Spleen (tissue), 11 donors: ENCODE measurements around the gene INTS15. TPM values are rescaled to one million over a fixed set of nuclear protein-coding genes. Genes with fewer than 3 reads are reported as not detected.

Experiments used
- DNase-seq: peaks from one replicate; pipeline ENCODE4 v3.0.0-alpha.2; 2020
- H3K27ac ChIP-seq, 8 donors: fragments of 200-600 bp; sonication (generic) in 7 of 8; 1 replicate in 4 of 8; 2 replicates in 4 of 8; pipeline versions ENCODE4 v1.5.0 to v1.8.0; 2016 to 2021; ENCODE audit warnings: inconsistent platforms in 4 of 8, mild to moderate bottlenecking in 4 of 8, moderate library complexity in 1 of 8
- H3K27me3 ChIP-seq, 7 donors: fragments of 200-600 bp; sonication (generic) in 6 of 7; replicated peaks in 1 of 7; 1 replicate in 4 of 7; 2 replicates in 3 of 7; pipeline versions ENCODE4 v1.5.0 to v1.8.0; 2016 to 2021; ENCODE audit warnings: inconsistent platforms in 3 of 7, mild to moderate bottlenecking in 1 of 7
- H3K36me3 ChIP-seq, 6 donors: fragments of 200-600 bp; sonication (generic) in 5 of 6; 1 replicate in 4 of 6; 2 replicates in 2 of 6; pipeline versions ENCODE4 v1.5.0 to v1.8.0; 2016 to 2021; ENCODE audit warnings: inconsistent platforms in 2 of 6
- H3K4me1 ChIP-seq, 6 donors: fragments of 200-600 bp; sonication (generic) in 5 of 6; 1 replicate in 3 of 6; 2 replicates in 3 of 6; pipeline versions ENCODE4 v1.5.0 to v1.8.0; 2016 to 2021; ENCODE audit warnings: inconsistent platforms in 3 of 6
- H3K4me3 ChIP-seq, 8 donors: fragments of 200-600 bp; sonication (generic) in 7 of 8; 1 replicate in 4 of 8; 2 replicates in 4 of 8; pipeline versions ENCODE4 v1.5.0 to v1.8.0; 2016 to 2021; ENCODE audit warnings: inconsistent platforms in 4 of 8, mild to moderate bottlenecking in 4 of 8, moderate library complexity in 2 of 8
- H3K9me3 ChIP-seq, 8 donors: fragments of 200-600 bp; sonication (generic) in 7 of 8; 1 replicate in 4 of 8; 2 replicates in 4 of 8; pipeline versions ENCODE4 v1.5.0 to v1.8.0; 2016 to 2021; ENCODE audit warnings: inconsistent platforms in 4 of 8
- POLR2A ChIP-seq, 3 donors: fragments of 450-650 bp; IDR thresholded peaks; one replicate each; pipeline ENCODE4 v1.5.1; 2017; ENCODE audit warnings: antibody characterized with exemption in 3 of 3, mild to moderate bottlenecking in 1 of 3
- POLR2AphosphoS5 ChIP-seq, 3 donors: sonication (generic); formaldehyde crosslinking; IDR thresholded peaks; one replicate each; pipeline ENCODE4 v1.5.1; 2017; ENCODE audit warnings: antibody characterized with exemption in 3 of 3
- WGBS, 5 donors: extraction: QIAGEN DNeasy Blood & Tissue Kit in 3 of 5; methylation state at CpG; one replicate each; pipeline versions ENCODE4 v1.1.5 to v1.1.7; 2013 to 2018; 5-methylcytosine and 5-hydroxymethylcytosine counted together
- intact Hi-C: fragments of 100-400 bp; cut with DNase I; formaldehyde crosslinking; loops from one replicate; pipeline ENCODE4 v1.15.0; 2023; ENCODE audit warnings: low total_unique reads
- polyA plus RNA-seq, 3 donors: library from polyadenylated mRNA; stranded (reverse); fragments of 200-250 nt; gene quantifications; one replicate each; pipeline ENCODE4 v1.2.1, GENCODE V29; 2013
- total RNA-seq, 7 donors: library from RNA; depleted of rRNA in 3 of 7; stranded (reverse); fragments of >200 nt in 3 of 7; fragmentation: NEBNext Ultra II Directional in 4 of 7; extraction: Animal tissue kit (Norgen Biotek cat#: 25700) in 4 of 7; gene quantifications; one replicate each; pipeline versions ENCODE4 v1.1.0 to v1.2.1, GENCODE V29; 2016 to 2021
- TF ChIP-seq, protein P1 (sequence below), 11 experiments: fragments of 200-600 bp in 7 of 11; fragments of 450-650 bp in 4 of 11; sonication (generic) in 4 of 11; IDR thresholded peaks in 8 of 11; conservative IDR thresholded peaks in 3 of 11; 1 replicate in 7 of 11; 2 replicates in 4 of 11; pipeline versions ENCODE4 v1.4.0 to v1.8.0; 2016 to 2021; ENCODE audit warnings: antibody characterized with exemption in 11 of 11, inconsistent platforms in 4 of 11, mild to moderate bottlenecking in 1 of 11
- donor health status: healthy with polysubstance abuse.
- donor health status: DM: no; HTN: no; CAD: no; lungs with moderate emphysema.
- donor health status: DM: no; HTN: no; CAD: no.
- donor health status: Bipolar disorder and iron deficiency.
- donor health status: healthy.
- donor health status: DM: no; HTN: no; CAD: no.
- donor health status: DM: yes; HTN: yes; CAD: no.

Gene INTS15
- total and polyA plus RNA-seq, 10 donors, result 14.3 to 43.9 (median 33.6) TPM

DNA sequence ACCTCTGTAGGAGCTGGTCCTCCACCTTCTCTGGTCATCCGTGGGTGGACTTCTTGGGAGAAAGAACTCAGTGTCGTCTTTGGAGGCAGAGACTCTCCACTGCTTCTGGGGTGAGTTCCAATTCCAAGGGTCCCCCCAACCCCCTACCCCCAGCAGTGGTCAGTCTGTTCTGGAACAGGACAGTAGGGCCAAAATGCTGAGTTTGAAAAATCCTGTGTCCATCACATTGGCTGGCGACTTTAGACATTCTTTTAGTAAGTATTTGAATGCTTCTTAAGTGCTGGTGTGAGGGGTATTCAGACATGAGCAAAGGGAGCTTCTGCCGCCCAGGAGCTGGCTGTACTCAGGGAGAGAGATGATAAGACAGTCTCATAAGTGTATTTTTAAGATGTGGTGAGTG lies 49.2 kb downstream of the INTS15 start:
- Histone ChIP-seq H3K4me3 (peak overlapping the region in 1 of 8 donors; percentile 96), H3K36me3 (peaks cover 0 to 53% (median 33%) of the 10 kb centered on the region in 6 donors), H3K4me1 (peaks cover 9 to 63% (median 35%) of the 10 kb centered on the region in 6 donors), H3K27ac (peak overlapping the region in 2 of 8 donors; percentile 94 to 97), H3K27me3 (no peaks in the 10 kb centered on the region), H3K9me3 (peaks cover 0 to 7% (median 0%) of the 10 kb centered on the region in 8 donors)
- intact Hi-C loops, result no loop called here
- TF ChIP-seq, protein P1, sequence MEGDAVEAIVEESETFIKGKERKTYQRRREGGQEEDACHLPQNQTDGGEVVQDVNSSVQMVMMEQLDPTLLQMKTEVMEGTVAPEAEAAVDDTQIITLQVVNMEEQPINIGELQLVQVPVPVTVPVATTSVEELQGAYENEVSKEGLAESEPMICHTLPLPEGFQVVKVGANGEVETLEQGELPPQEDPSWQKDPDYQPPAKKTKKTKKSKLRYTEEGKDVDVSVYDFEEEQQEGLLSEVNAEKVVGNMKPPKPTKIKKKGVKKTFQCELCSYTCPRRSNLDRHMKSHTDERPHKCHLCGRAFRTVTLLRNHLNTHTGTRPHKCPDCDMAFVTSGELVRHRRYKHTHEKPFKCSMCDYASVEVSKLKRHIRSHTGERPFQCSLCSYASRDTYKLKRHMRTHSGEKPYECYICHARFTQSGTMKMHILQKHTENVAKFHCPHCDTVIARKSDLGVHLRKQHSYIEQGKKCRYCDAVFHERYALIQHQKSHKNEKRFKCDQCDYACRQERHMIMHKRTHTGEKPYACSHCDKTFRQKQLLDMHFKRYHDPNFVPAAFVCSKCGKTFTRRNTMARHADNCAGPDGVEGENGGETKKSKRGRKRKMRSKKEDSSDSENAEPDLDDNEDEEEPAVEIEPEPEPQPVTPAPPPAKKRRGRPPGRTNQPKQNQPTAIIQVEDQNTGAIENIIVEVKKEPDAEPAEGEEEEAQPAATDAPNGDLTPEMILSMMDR (IDR thresholded peaks at IDR 0.05 in 8 of 11, conservative IDR thresholded peaks at IDR 0.05 in 3 of 11), result no peak
- TF ChIP-seq POLR2A (IDR thresholded peaks at IDR 0.05) (no peak), POLR2AphosphoS5 (IDR thresholded peaks at IDR 0.05) (no peak)
- WGBS, 5 donors, result 90 to 95% (median 92%) methylated on average over 4 of the region's 4 CpGs
- DNase-seq, result no peak

DNA sequence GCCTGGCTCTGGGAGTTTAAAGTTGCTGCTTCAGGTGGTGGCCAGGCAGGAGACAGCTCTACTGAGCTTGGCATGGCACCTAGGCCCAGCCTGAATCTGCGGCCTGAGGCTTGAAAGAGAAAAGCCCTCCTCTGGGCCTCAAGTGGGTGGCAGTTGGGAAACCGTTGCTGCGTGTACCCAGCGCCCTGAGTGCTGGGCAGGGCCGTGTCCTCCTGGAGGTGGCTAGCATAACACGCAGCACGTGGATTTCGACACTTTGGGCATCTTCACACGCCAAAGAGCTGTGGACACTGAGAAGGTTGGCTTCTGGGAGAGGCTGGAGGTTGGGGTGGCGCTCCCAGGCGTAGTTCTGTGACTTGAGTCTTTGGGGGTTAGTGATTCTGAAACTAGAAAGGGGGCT lies 49.8 kb downstream of the INTS15 start:
- Histone ChIP-seq H3K27me3 (no peaks in the 10 kb centered on the region), H3K27ac (peak overlapping the region in 3 of 8 donors; percentile 5 to 97 (median 11)), H3K4me3 (no peak overlapping the region), H3K9me3 (peaks cover 0 to 7% (median 0%) of the 10 kb centered on the region in 8 donors), H3K4me1 (peaks cover 9 to 62% (median 35%) of the 10 kb centered on the region in 6 donors), H3K36me3 (peaks cover under 1 to 59% (median 39%) of the 10 kb centered on the region in 6 donors)
- DNase-seq, result no peak
- intact Hi-C loops, result no loop called here
- no peak for TF ChIP-seq POLR2AphosphoS5 (IDR thresholded peaks at IDR 0.05)
- TF ChIP-seq POLR2A (IDR thresholded peaks at IDR 0.05), result no peak
- TF ChIP-seq, protein P1 (IDR thresholded peaks at IDR 0.05 in 8 of 11, conservative IDR thresholded peaks at IDR 0.05 in 3 of 11), result no peak
- WGBS, 5 donors, result 85 to 97% (median 88%) methylated on average over 7 to 11 of the region's 11 CpGs

DNA sequence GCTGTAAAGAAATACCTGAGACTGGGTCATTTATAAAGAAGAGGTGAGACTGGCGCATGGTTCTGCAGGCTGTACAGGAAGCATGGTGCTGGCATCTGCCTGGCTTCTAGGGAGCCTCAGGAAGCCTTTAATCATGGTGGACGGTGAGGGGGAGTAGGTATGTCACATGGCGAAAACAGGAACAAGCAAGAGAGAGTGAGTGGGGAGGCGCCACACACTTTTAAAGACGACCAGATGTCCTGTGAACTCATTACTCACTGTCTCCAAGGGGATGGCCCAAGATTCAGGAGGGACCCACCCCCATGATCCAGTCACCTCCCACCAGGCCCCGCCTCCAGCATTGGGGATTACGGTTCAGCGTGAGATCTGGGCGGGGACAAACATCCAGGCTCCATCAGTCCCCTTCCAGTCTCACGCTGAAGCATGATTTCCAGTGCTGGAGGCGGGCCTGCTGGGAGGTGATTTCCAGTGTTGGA lies 50.5 kb downstream of the INTS15 start:
- intact Hi-C loops, result no loop called here
- no peak for DNase-seq
- Histone ChIP-seq H3K27ac (peak overlapping the region in 2 of 8 donors; percentile 5 to 11), H3K4me1 (peaks cover 9 to 58% (median 33%) of the 10 kb centered on the region in 6 donors), H3K36me3 (peaks cover 2 to 66% (median 45%) of the 10 kb centered on the region in 6 donors), H3K27me3 (no peaks in the 10 kb centered on the region), H3K9me3 (peaks cover 0 to 2% (median 0%) of the 10 kb centered on the region in 8 donors), H3K4me3 (no peak overlapping the region)
- TF ChIP-seq, protein P1 (IDR thresholded peaks at IDR 0.05 in 8 of 11, conservative IDR thresholded peaks at IDR 0.05 in 3 of 11), result no peak
- TF ChIP-seq POLR2AphosphoS5 (IDR thresholded peaks at IDR 0.05) (no peak), POLR2A (IDR thresholded peaks at IDR 0.05) (no peak)
- 73 to 83% (median 78%) methylated on average over 11 of the region's 11 CpGs for WGBS, 5 donors

DNA sequence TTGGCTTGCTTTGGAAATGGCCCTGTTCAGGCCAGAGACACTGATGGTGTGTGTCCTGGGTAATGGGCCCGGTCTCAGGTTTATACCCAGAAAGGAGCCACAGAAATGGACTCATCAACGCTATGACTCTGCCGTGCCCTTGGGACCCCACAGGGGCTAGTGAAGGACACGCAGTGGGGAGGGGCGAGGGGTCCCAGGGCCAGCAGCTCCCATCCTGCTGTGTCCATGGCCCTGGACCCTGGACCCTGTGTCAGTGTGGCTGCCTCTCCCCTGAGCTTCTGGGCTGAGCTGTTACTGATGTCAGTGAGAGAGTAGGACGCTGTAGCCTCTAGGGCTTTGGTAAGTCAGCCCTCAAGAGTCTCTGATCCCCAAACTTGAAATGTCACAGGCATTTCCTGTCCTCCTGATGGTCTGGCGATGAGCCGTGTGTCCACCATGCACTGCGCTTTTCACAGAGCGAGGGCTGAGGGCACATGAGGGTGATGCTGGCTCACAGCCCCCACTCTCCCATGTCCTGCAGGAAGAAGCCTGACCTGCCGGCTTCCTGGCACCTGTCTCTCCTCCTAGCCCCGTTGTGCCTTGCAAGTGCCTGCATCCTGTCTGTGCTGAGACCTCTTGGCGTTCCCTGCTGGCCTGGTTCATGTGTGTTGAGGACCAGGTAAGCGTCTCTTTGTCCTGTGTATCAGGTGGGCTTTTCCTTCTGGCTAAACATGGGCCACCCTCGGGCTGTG lies 51.6 kb downstream of the INTS15 start:
- no peak overlapping the region for H3K4me3 ChIP-seq
- peaks cover 2 to 78% (median 56%) of the 10 kb centered on the region in 6 donors for H3K36me3 ChIP-seq
- H3K27ac ChIP-seq, result peak overlapping the region in 1 of 8 donors; percentile 21
- no peak for DNase-seq
- no peaks in the 10 kb centered on the region for H3K9me3 ChIP-seq
- TF ChIP-seq POLR2A (IDR thresholded peaks at IDR 0.05) (no peak), POLR2AphosphoS5 (IDR thresholded peaks at IDR 0.05) (no peak)
- TF ChIP-seq, protein P1 (IDR thresholded peaks at IDR 0.05 in 8 of 11, conservative IDR thresholded peaks at IDR 0.05 in 3 of 11), result no peak
- WGBS, 5 donors, result 72 to 85% (median 82%) methylated on average over 11 to 15 of the region's 15 CpGs
- intact Hi-C loops, result no loop called here
- H3K4me1 ChIP-seq, result peaks cover 9 to 46% (median 24%) of the 10 kb centered on the region in 6 donors
- no peaks in the 10 kb centered on the region for H3K27me3 ChIP-seq
